Neural progenitor cell (in vitro differentiated cells): ENCODE measurements around the gene NEDD1. TPM values are rescaled to one million over a fixed set of nuclear protein-coding genes. Genes with fewer than 3 reads are reported as not detected.

Source experiments
- DNase-seq: peaks from one replicate; pipeline ENCODE4 v3.0.0-alpha.2; 2016; ENCODE audit warnings: low spot score
- H2AFZ ChIP-seq: fragments of 200-600 bp; sonication (generic); replicated peaks from 2 replicates; pipeline ENCODE4 v1.6.1; 2016; ENCODE audit warnings: antibody characterized with exemption
- H3F3A ChIP-seq: fragments of 200-600 bp; sonication (generic); 2 replicates; pipeline ENCODE4 v1.6.1; 2016; ENCODE audit warnings: antibody characterized with exemption, low read depth
- H3K27ac ChIP-seq: fragments of 200-600 bp; sonication (generic); 2 replicates; pipeline ENCODE4 v1.5.1; 2016; ENCODE audit warnings: mild to moderate bottlenecking
- H3K27me3 ChIP-seq: fragments of 200-600 bp; sonication (generic); 2 replicates; pipeline ENCODE4 v1.6.1; 2016; ENCODE audit warnings: mild to moderate bottlenecking, moderate library complexity
- H3K36me3 ChIP-seq: fragments of 200-600 bp; sonication (generic); 2 replicates; pipeline ENCODE4 v1.5.1; 2016
- H3K4me1 ChIP-seq: fragments of 200-600 bp; sonication (generic); 2 replicates; pipeline ENCODE4 v1.6.1; 2016; ENCODE audit warnings: mixed run types
- H3K4me2 ChIP-seq: fragments of 200-600 bp; sonication (generic); 2 replicates; pipeline ENCODE4 v1.6.1; 2016
- H3K4me3 ChIP-seq: fragments of 200-600 bp; sonication (generic); 2 replicates; pipeline ENCODE4 v1.5.1; 2016
- H3K79me2 ChIP-seq: fragments of 200-600 bp; sonication (generic); 2 replicates; pipeline ENCODE4 v1.6.1; 2016; ENCODE audit warnings: low read depth
- H3K9ac ChIP-seq: fragments of 200-600 bp; sonication (generic); 2 replicates; pipeline ENCODE4 v1.6.1; 2016
- H3K9me3 ChIP-seq: fragments of 200-600 bp; sonication (generic); 2 replicates; pipeline ENCODE4 v1.5.1; 2016; ENCODE audit warnings: low read depth
- H4K20me1 ChIP-seq: fragments of 200-600 bp; sonication (generic); 2 replicates; pipeline ENCODE4 v1.6.1; 2016; ENCODE audit warnings: low read depth
- H3K27ac Mint-ChIP-seq: 3 replicates; pipeline ENCODE4 v1.8.0; 2021; ENCODE audit warnings: mixed read lengths
- H3K27me3 Mint-ChIP-seq: 2 replicates; pipeline ENCODE4 v1.8.0; 2022; ENCODE audit warnings: low read depth, mild to moderate bottlenecking, inconsistent platforms, moderate library complexity, mixed read lengths; ENCODE audit not compliant: insufficient read depth
- H3K36me3 Mint-ChIP-seq: 3 replicates; pipeline ENCODE4 v1.8.0; 2021; ENCODE audit warnings: mixed read lengths
- H3K4me1 Mint-ChIP-seq: 3 replicates; pipeline ENCODE4 v1.8.0; 2021; ENCODE audit warnings: mixed read lengths
- H3K4me3 Mint-ChIP-seq: 3 replicates; pipeline ENCODE4 v1.8.0; 2021; ENCODE audit warnings: mild to moderate bottlenecking, moderate library complexity, mixed read lengths
- H3K9me3 Mint-ChIP-seq: 3 replicates; pipeline ENCODE4 v1.8.0; 2020; ENCODE audit warnings: mixed read lengths
- CTCF ChIP-seq: fragments of 200-600 bp; sonication (generic); IDR thresholded peaks from 2 replicates; pipeline ENCODE4 v1.5.1; 2017; ENCODE audit warnings: antibody characterized with exemption, mild to moderate bottlenecking
- EZH2 ChIP-seq: fragments of 200-600 bp; sonication (generic); IDR thresholded peaks from 2 replicates; pipeline ENCODE4 v1.6.1; 2017; ENCODE audit warnings: antibody characterized with exemption, mild to moderate bottlenecking, moderate library complexity
- EZH2phosphoT487 ChIP-seq: fragments of 200-600 bp; sonication (generic); IDR thresholded peaks from 2 replicates; pipeline ENCODE4 v1.6.1; 2017; ENCODE audit warnings: antibody characterized with exemption
- total RNA-seq: library from RNA; depleted of rRNA; stranded (reverse); fragments of >200 nt; gene quantifications from 2 replicates; pipeline ENCODE4 v1.2.3, GENCODE V29; 2015; ENCODE audit warnings: low replicate concordance

The NEDD1 gene
- total RNA-seq, 1 donor from 2014 or later = 115 TPM

GRCh38 chr12:96870946-96871345, 36.1 kb upstream of the NEDD1 start:
- no peaks in the 10 kb centered on the region for H3K36me3 ChIP-seq
- H3K79me2 ChIP-seq = no peaks in the 10 kb centered on the region
- no peak overlapping the region for H3K27ac ChIP-seq
- H3K4me1 Mint-ChIP-seq = no peaks in the 10 kb centered on the region
- no peaks in the 10 kb centered on the region for H3K27me3 ChIP-seq
- no peaks in the 10 kb centered on the region for H3K27me3 Mint-ChIP-seq
- peaks cover 3% of the 10 kb centered on the region for H3K36me3 Mint-ChIP-seq
- no peaks in the 10 kb centered on the region for H3K9me3 ChIP-seq
- no peaks in the 10 kb centered on the region for H3F3A ChIP-seq
- H2AFZ ChIP-seq = no peak overlapping the region
- no peak overlapping the region for H3K4me2 ChIP-seq
- peaks cover 2% of the 10 kb centered on the region for H3K4me1 ChIP-seq
- H3K4me3 Mint-ChIP-seq = no peak overlapping the region
- no peak for DNase-seq
- no peaks in the 10 kb centered on the region for H4K20me1 ChIP-seq
- no peak overlapping the region for H3K9ac ChIP-seq
- peaks cover 14% of the 10 kb centered on the region for H3K9me3 Mint-ChIP-seq
- no peak overlapping the region for H3K4me3 ChIP-seq
- no peak overlapping the region for H3K27ac Mint-ChIP-seq
- no peak for TF ChIP-seq EZH2

- Mint-ChIP-seq H3K9me3 (peaks cover 14% of the 10 kb centered on the region), H3K27ac (no peak overlapping the region), H3K4me3 (no peak overlapping the region), H3K27me3 (no peaks in the 10 kb centered on the region), H3K4me1 (no peaks in the 10 kb centered on the region), H3K36me3 (no peaks in the 10 kb centered on the region)
- Histone ChIP-seq H3K9ac (no peak overlapping the region), H3K4me3 (no peak overlapping the region), H3K27me3 (no peaks in the 10 kb centered on the region), H3K4me1 (peaks cover 17% of the 10 kb centered on the region), H3K9me3 (no peaks in the 10 kb centered on the region), H3K36me3 (no peaks in the 10 kb centered on the region), H3F3A (no peaks in the 10 kb centered on the region), H2AFZ (no peak overlapping the region), H3K4me2 (no peak overlapping the region), H3K27ac (no peak overlapping the region), H3K79me2 (no peaks in the 10 kb centered on the region), H4K20me1 (no peaks in the 10 kb centered on the region)
- no peak for DNase-seq
- no peak for TF ChIP-seq EZH2phosphoT487
- no peak for TF ChIP-seq CTCF
- TF ChIP-seq EZH2 = no peak
These were observed 34.1 kb upstream of the NEDD1 start for GRCh38 chr12:96872961-96873360.

- no peaks in the 10 kb centered on the region for H3K4me1 Mint-ChIP-seq
These were observed 32.8 kb upstream of the NEDD1 start for GRCh38 chr12:96874211-96874610.

More at GRCh38 chr12:96874211-96874610, 32.8 kb upstream of the NEDD1 start:
- TF ChIP-seq CTCF = no peak
- TF ChIP-seq EZH2phosphoT487 = no peak
- no peak for TF ChIP-seq EZH2
- no peaks in the 10 kb centered on the region for H3K9me3 ChIP-seq
- Mint-ChIP-seq H3K36me3 (no peaks in the 10 kb centered on the region), H3K4me3 (no peak overlapping the region), H3K9me3 (peaks cover 13% of the 10 kb centered on the region), H3K27ac (no peak overlapping the region), H3K27me3 (peaks cover 1% of the 10 kb centered on the region)
- no peaks in the 10 kb centered on the region for H3K27me3 ChIP-seq
- H3K4me2 ChIP-seq = no peak overlapping the region
- no peak for DNase-seq
- H3K4me1 ChIP-seq = peaks cover 17% of the 10 kb centered on the region
- H3K79me2 ChIP-seq = no peaks in the 10 kb centered on the region
- no peak overlapping the region for H3K27ac ChIP-seq
- H4K20me1 ChIP-seq = no peaks in the 10 kb centered on the region
- no peak overlapping the region for H3K4me3 ChIP-seq
- no peaks in the 10 kb centered on the region for H3K36me3 ChIP-seq
- H3F3A ChIP-seq = no peaks in the 10 kb centered on the region
- H2AFZ ChIP-seq = no peak overlapping the region
- H3K9ac ChIP-seq = no peak overlapping the region
